H1 (cell line): ENCODE measurements around the gene ARFGAP3. TPM values are rescaled to one million over a fixed set of nuclear protein-coding genes. Genes with fewer than 3 reads are reported as not detected.

Source experiments
- CTCF ChIA-PET: fragments of 300-600 bp; sonication (Branson Sonifier 250); formaldehyde crosslinking; loops from one replicate; lab custom pipeline; 2021; ENCODE audit not compliant: partially characterized antibody; lab: Charles Lee
- POLR2A ChIA-PET: fragments of 300-600 bp; sonication (Branson Sonifier 250); formaldehyde crosslinking; loops from one replicate; lab custom pipeline; 2021; ENCODE audit warnings: inconsistent platforms; ENCODE audit not compliant: partially characterized antibody; lab: Charles Lee
- DNase-seq, 2 experiments: peaks; one replicate each; pipeline versions ENCODE4 v3.0.0 to v3.0.0-alpha.2; 2010 to 2022; ENCODE audit warnings: low spot score in 2 of 2, low read depth in 1 of 2, mixed read lengths in 1 of 2
- FAIRE-seq: peaks from 2 replicates; lab custom pipeline; 2011; peaks lifted over from hg19 to GRCh38; lab: Jason Lieb, UNC
- H2AFZ ChIP-seq: 2 replicates; pipeline ENCODE4 v1.8.1; 2012; ENCODE audit warnings: low read length, inconsistent platforms
- H2AK5ac ChIP-seq: 2 replicates; pipeline ENCODE4 v1.6.1; 2013; ENCODE audit warnings: low read depth, low read length
- H2BK120ac ChIP-seq: replicated peaks from 2 replicates; pipeline ENCODE3; 2013; ENCODE audit warnings: low read depth, low read length, inconsistent platforms
- H2BK12ac ChIP-seq: 2 replicates; pipeline ENCODE4 v1.6.1; 2013; ENCODE audit warnings: low read depth, low read length
- H2BK15ac ChIP-seq: 2 replicates; pipeline ENCODE4 v1.6.1; 2013; ENCODE audit warnings: low read length
- H2BK20ac ChIP-seq: 2 replicates; pipeline ENCODE4 v1.6.1; 2013; ENCODE audit warnings: low read length
- H2BK5ac ChIP-seq: 2 replicates; pipeline ENCODE4 v1.6.1; 2013; ENCODE audit warnings: low read depth, low read length
- H3K14ac ChIP-seq: 2 replicates; pipeline ENCODE4 v1.6.1; 2013; ENCODE audit warnings: inconsistent platforms; ENCODE audit not compliant: insufficient read length
- H3K18ac ChIP-seq: 2 replicates; pipeline ENCODE4 v1.6.1; 2013; ENCODE audit warnings: low read length; ENCODE audit errors: extremely low read depth
- H3K23ac ChIP-seq: 2 replicates; pipeline ENCODE4 v1.6.1; 2013; ENCODE audit warnings: inconsistent platforms; ENCODE audit not compliant: insufficient read length
- H3K23me2 ChIP-seq: 2 replicates; pipeline ENCODE4 v1.6.1; 2013; ENCODE audit warnings: low read depth, low read length
- H3K27ac ChIP-seq: 2 replicates; pipeline ENCODE4 v1.6.1; 2011; ENCODE audit warnings: low read depth, low read length, inconsistent platforms
- H3K27me3 ChIP-seq, 4 experiments: replicated peaks in 1 of 4; 1 replicate in 1 of 4; 2 replicates in 3 of 4; pipeline versions ENCODE4 v1.6.1 to v1.8.1; 2011 to 2013; ENCODE audit warnings: low read length in 3 of 4, mild to moderate bottlenecking in 3 of 4, inconsistent platforms in 2 of 4, mixed read lengths in 2 of 4, moderate library complexity in 1 of 4; ENCODE audit not compliant: control insufficient read depth in 3 of 4, insufficient read depth in 3 of 4; ENCODE audit errors: extremely low read depth in 1 of 4
- H3K36me3 ChIP-seq, 4 experiments: 2 replicates each; pipeline versions ENCODE4 v1.6.1 to v1.8.1; 2011 to 2013; ENCODE audit warnings: mild to moderate bottlenecking in 4 of 4, low read length in 3 of 4, moderate library complexity in 2 of 4, control low read depth in 1 of 4, inconsistent platforms in 1 of 4; ENCODE audit not compliant: insufficient read depth in 4 of 4, control insufficient read depth in 2 of 4
- H3K4ac ChIP-seq: replicated peaks from 2 replicates; pipeline ENCODE3; 2013; ENCODE audit warnings: low read length, low read depth, mixed read lengths, inconsistent platforms; ENCODE audit not compliant: insufficient read length
- H3K4me1 ChIP-seq, 4 experiments: replicated peaks in 1 of 4; 1 replicate in 1 of 4; 2 replicates in 3 of 4; pipeline versions ENCODE4 v1.6.1 to v1.8.1; 2011 to 2013; ENCODE audit warnings: low read length in 3 of 4, inconsistent platforms in 2 of 4, mixed read lengths in 1 of 4; ENCODE audit not compliant: insufficient read depth in 4 of 4, control insufficient read depth in 3 of 4
- H3K4me2 ChIP-seq, 2 experiments: 2 replicates each; pipeline versions ENCODE4 v1.6.1 to v1.8.1; 2011 to 2013; ENCODE audit warnings: low read depth in 2 of 2, low read length in 2 of 2, control low read depth in 1 of 2, inconsistent platforms in 1 of 2, mild to moderate bottlenecking in 1 of 2; ENCODE audit not compliant: insufficient read depth in 1 of 2
- H3K4me3 ChIP-seq, 4 experiments: fragments of 200-600, 300-600 bp in 1 of 4; sonication (generic), shearing (Covaris generic), sonication (Bioruptor Twin) in 1 of 4; 2 replicates each; pipeline versions ENCODE4 v1.5.1 to v1.8.1; 2011 to 2016; ENCODE audit warnings: low read length in 4 of 4, low read depth in 3 of 4, control low read depth in 2 of 4, inconsistent platforms in 2 of 4, mild to moderate bottlenecking in 2 of 4, mixed read lengths in 1 of 4, moderate library complexity in 1 of 4; ENCODE audit not compliant: insufficient read depth in 2 of 4; ENCODE audit errors: extremely low read depth in 1 of 4
- H3K56ac ChIP-seq: replicated peaks from 2 replicates; pipeline ENCODE3; 2013; ENCODE audit warnings: low read depth, mild to moderate bottlenecking, mixed read lengths, low read length, inconsistent platforms; ENCODE audit not compliant: insufficient read length
- H3K79me1 ChIP-seq: 2 replicates; pipeline ENCODE4 v1.6.1; 2013; ENCODE audit warnings: low read depth, low read length, control low read depth
- H3K79me2 ChIP-seq, 2 experiments: 2 replicates each; pipeline versions ENCODE4 v1.6.1 to v1.8.1; 2012 to 2013; ENCODE audit warnings: low read length in 2 of 2, mild to moderate bottlenecking in 2 of 2, inconsistent platforms in 1 of 2; ENCODE audit not compliant: insufficient read depth in 2 of 2, control insufficient read depth in 1 of 2
- H3K9ac ChIP-seq, 4 experiments: replicated peaks in 1 of 4; 1 replicate in 1 of 4; 2 replicates in 3 of 4; pipeline versions ENCODE4 v1.6.1 to v1.8.1; 2011 to 2013; ENCODE audit warnings: low read depth in 3 of 4, low read length in 3 of 4, control low read depth in 2 of 4, mild to moderate bottlenecking in 2 of 4, moderate library complexity in 2 of 4, inconsistent platforms in 1 of 4; ENCODE audit errors: extremely low read depth in 1 of 4
- H3K9me3 ChIP-seq, 2 experiments: 2 replicates each; pipeline versions ENCODE4 v1.6.1 to v1.8.1; 2012 to 2013; ENCODE audit warnings: mild to moderate bottlenecking in 2 of 2, moderate library complexity in 2 of 2, control low read depth in 1 of 2, inconsistent platforms in 1 of 2, low read depth in 1 of 2, low read length in 1 of 2, mixed read lengths in 1 of 2; ENCODE audit not compliant: insufficient read depth in 2 of 2
- H4K20me1 ChIP-seq, 2 experiments: replicated peaks in 1 of 2; 2 replicates each; pipeline versions ENCODE3 to v1.8.1; 2011 to 2013; ENCODE audit warnings: inconsistent platforms in 2 of 2, low read length in 2 of 2, mild to moderate bottlenecking in 1 of 2; ENCODE audit not compliant: insufficient read depth in 2 of 2, control insufficient read depth in 1 of 2
- H4K5ac ChIP-seq: 2 replicates; pipeline ENCODE4 v1.6.1; 2013; ENCODE audit warnings: low read length, low read depth, mixed read lengths, inconsistent platforms; ENCODE audit not compliant: insufficient read length
- H4K8ac ChIP-seq: 2 replicates; pipeline ENCODE4 v1.8.0; 2013; ENCODE audit warnings: mild to moderate bottlenecking, moderate library complexity, low read length, inconsistent platforms; ENCODE audit not compliant: insufficient read depth; ENCODE audit errors: extremely low read depth
- H4K91ac ChIP-seq: replicated peaks from 2 replicates; pipeline ENCODE3; 2013; ENCODE audit warnings: low read length, mixed read lengths, inconsistent platforms; ENCODE audit not compliant: insufficient read length
- CREB1 ChIP-seq: IDR thresholded peaks from 2 replicates; pipeline ENCODE4 v1.6.1; 2012; ENCODE audit warnings: inconsistent platforms
- MAFK ChIP-seq: IDR thresholded peaks from 2 replicates; pipeline ENCODE4 v1.6.1; 2012; ENCODE audit warnings: low read depth, mild to moderate bottlenecking, improper control_type of control experiment, low read length
- RBBP5 ChIP-seq: IDR thresholded peaks from 2 replicates; pipeline ENCODE4 v1.7.1; 2012; ENCODE audit warnings: low read depth, mild to moderate bottlenecking, inconsistent platforms, low read length, moderate library complexity, borderline replicate concordance
- TAF7 ChIP-seq: optimal IDR thresholded peaks from 2 replicates; pipeline ENCODE3; 2011; ENCODE audit warnings: low read depth, mild to moderate bottlenecking, inconsistent platforms, low read length, moderate library complexity, borderline replicate concordance
- ZNF274 ChIP-seq: IDR thresholded peaks from 2 replicates; pipeline ENCODE4 v1.7.0; 2012; ENCODE audit warnings: low read length, borderline replicate concordance; ENCODE audit errors: extremely low read depth
- WGBS, 2 experiments: shearing (Covaris generic) in 1 of 2; methylation state at CpG; one replicate each; pipeline versions ENCODE4 v1.1.6 to v1.1.7; 2013 to 2015; ENCODE audit warnings: low lambda C conversion rate in 2 of 2, mixed read lengths in 2 of 2, inconsistent platforms in 1 of 2, low coverage in 1 of 2, missing lambda C conversion rate in 1 of 2; ENCODE audit not compliant: insufficient replicate concordance in 2 of 2, insufficient coverage in 1 of 2, insufficient read length in 1 of 2; ENCODE audit errors: extremely low coverage in 1 of 2, missing lambda C conversion rate in 1 of 2; 5-methylcytosine and 5-hydroxymethylcytosine counted together
- polyA plus RNA-seq, 7 experiments: library from polyadenylated mRNA; depleted of rRNA in 3 of 7; stranded (reverse) in 5 of 7; unstranded in 2 of 7; fragments of >200 nt in 5 of 7; fragments of 200-250 nt in 2 of 7; gene quantifications; 1 replicate in 5 of 7; 2 replicates in 1 of 7; 4 replicates in 1 of 7; pipeline versions ENCODE4 v1.2.1 to v1.2.3, GENCODE V29; 2011 to 2013; ENCODE audit warnings: missing spikeins in 2 of 7, mixed read lengths in 2 of 7
- total RNA-seq: library from RNA; stranded (reverse); fragmentation: NEBNext Ultra II Directional; extraction: Animal tissue kit (Norgen Biotek cat#: 25700); gene quantifications from 2 replicates; pipeline ENCODE4 v1.2.1, GENCODE V29; 2021

The ARFGAP3 gene
- total and polyA plus RNA-seq, 2 of the 8 experiments (the other 6 are each of a cell fraction or from before 2014, with no cell fraction given): 9.7 to 16.0 TPM

GRCh38 chr22:42808521-42808920 is 48.6 kb downstream of the ARFGAP3 start:
- 98% methylated on average over 3 of the region's 3 CpGs; no CpG with 5 or more reads in 1 of the 2 experiments for WGBS, 2 experiments
- FAIRE-seq (no peak), DNase-seq (no peak)
- TF ChIP-seq TAF7: no peak
- no peak for TF ChIP-seq ZNF274
- no peak for TF ChIP-seq RBBP5
- no peak for TF ChIP-seq CREB1
- no peak for TF ChIP-seq MAFK

More at GRCh38 chr22:42808521-42808920, 48.6 kb downstream of the ARFGAP3 start:
- Histone ChIP-seq H3K14ac (no peak overlapping the region), H3K4me2 (no peak overlapping the region), H3K27ac (no peak overlapping the region), H3K79me2 (no peaks in the 10 kb centered on the region), H3K9me3 (no peaks in the 10 kb centered on the region), H3K79me1 (no peaks in the 10 kb centered on the region), H4K8ac (no peak overlapping the region; the same call in 1 of the 2 replicates), H3K36me3 (no peaks in the 10 kb centered on the region), H4K91ac (no peak overlapping the region), H4K20me1 (peaks cover 0 to 2% of the 10 kb centered on the region in 2 experiments), H2BK20ac (no peak overlapping the region), H3K4me1 (peaks cover 0 to 10% (median 8%) of the 10 kb centered on the region in 4 experiments; a peak in 6 of 7 replicates), H3K56ac (no peak overlapping the region), H4K5ac (no peak overlapping the region), H3K4ac (no peak overlapping the region), H3K27me3 (no peaks in the 10 kb centered on the region), H2AFZ (no peak overlapping the region), H3K23ac (no peak overlapping the region), H3K18ac (no peak overlapping the region), H2BK5ac (no peak overlapping the region), H3K23me2 (no peaks in the 10 kb centered on the region), H3K9ac (no peak overlapping the region), H2BK12ac (no peak overlapping the region), H2BK120ac (no peak overlapping the region), H2AK5ac (no peak overlapping the region), H2BK15ac (no peak overlapping the region), H3K4me3 (no peak overlapping the region)
- ChIA-PET CTCF (interaction anchor here (0.6 to 3.7 kb wide), 4 partner anchors 11 to 209 kb away, joined by 3 to 22 read pairs (median 6); no protein-coding TSS in a partner anchor), POLR2A (no interaction called here)
